ENCODE measurements around the gene EID3. TPM values are rescaled to one million over a fixed set of nuclear protein-coding genes. Genes with fewer than 3 reads are reported as not detected.

Gene EID3
- total RNA-seq, 1 donor from 2014 or later: 6.2 TPM

DNA sequence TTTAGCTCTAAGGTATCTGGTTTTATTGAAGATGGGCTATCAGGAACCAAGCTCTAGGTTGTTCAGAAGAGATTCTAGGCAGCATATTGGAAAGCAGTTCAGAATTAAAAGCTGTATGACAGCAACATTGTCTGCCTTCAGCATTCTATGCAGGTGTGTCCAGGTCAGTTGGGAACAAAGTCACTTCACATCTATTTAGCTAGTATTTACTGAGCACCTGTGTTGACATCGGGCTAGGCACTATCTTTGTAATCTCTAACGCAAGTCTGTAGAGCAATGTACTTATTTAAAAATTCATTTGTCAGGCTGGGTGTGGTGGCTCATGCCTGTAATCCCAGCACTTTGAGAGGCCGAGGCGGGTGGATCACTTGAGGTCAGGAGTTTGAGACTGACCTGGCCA, 6.8 kb upstream of the EID3 start:
- TF ChIP-seq, protein P1, sequence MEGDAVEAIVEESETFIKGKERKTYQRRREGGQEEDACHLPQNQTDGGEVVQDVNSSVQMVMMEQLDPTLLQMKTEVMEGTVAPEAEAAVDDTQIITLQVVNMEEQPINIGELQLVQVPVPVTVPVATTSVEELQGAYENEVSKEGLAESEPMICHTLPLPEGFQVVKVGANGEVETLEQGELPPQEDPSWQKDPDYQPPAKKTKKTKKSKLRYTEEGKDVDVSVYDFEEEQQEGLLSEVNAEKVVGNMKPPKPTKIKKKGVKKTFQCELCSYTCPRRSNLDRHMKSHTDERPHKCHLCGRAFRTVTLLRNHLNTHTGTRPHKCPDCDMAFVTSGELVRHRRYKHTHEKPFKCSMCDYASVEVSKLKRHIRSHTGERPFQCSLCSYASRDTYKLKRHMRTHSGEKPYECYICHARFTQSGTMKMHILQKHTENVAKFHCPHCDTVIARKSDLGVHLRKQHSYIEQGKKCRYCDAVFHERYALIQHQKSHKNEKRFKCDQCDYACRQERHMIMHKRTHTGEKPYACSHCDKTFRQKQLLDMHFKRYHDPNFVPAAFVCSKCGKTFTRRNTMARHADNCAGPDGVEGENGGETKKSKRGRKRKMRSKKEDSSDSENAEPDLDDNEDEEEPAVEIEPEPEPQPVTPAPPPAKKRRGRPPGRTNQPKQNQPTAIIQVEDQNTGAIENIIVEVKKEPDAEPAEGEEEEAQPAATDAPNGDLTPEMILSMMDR (IDR thresholded peaks at IDR 0.05): no peak
- POLR2A ChIA-PET: no interaction called here
- no peak overlapping the region for H3K27ac Mint-ChIP-seq
- no peaks in the 10 kb centered on the region for H3K9me3 Mint-ChIP-seq
- H3K4me3 Mint-ChIP-seq: no peak overlapping the region
- peaks cover 67% of the 10 kb centered on the region for H3K36me3 Mint-ChIP-seq (ENCODE audit: low read depth)
- peaks cover 12% of the 10 kb centered on the region for H3K4me1 Mint-ChIP-seq
- no peak for DNase-seq
- intact Hi-C loops (cut with micrococcal nuclease): no loop called here
- H3K27me3 Mint-ChIP-seq: no peaks in the 10 kb centered on the region
- ATAC-seq (ENCODE audit: low read depth): no peak
- CTCF ChIA-PET: no interaction called here

DNA sequence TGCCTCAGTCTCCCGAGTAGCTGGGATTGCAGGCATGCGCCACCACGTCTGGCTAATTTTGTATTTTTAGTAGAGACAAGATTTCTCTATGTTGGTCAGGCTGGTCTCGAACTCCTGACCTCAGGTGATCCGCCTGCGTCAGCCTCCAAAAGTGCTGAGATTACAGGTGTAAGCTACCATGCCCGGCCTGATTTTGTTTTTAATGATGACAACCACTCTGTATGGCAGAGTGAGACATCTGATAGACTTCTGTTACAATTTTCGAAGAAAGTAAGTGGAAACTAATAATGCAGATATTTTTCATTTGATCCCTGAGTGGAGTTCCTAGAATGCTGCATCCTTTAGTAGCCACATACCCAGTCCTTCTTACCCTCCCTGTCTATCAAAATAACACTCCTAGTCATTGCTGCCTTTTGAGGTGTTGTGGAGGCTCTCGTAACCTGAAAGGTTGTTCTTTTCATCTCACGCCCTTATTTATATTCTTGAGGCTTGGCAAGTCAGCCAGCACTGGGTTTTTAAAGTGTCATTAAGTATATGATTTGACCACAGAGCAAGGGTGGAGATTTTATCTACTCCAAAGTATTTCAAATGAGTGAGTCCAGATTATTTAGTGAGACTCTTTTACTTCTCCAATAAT, 5.9 kb upstream of the EID3 start:
- TF ChIP-seq, protein P1 (IDR thresholded peaks at IDR 0.05): no peak
- DNase-seq (no peak), ATAC-seq (ENCODE audit: low read depth) (no peak)
- CTCF ChIA-PET: no interaction called here
- Mint-ChIP-seq H3K9me3 (no peaks in the 10 kb centered on the region), H3K4me1 (peaks cover 12% of the 10 kb centered on the region), H3K4me3 (no peak overlapping the region), H3K36me3 (ENCODE audit: low read depth) (peaks cover 59% of the 10 kb centered on the region), H3K27me3 (no peaks in the 10 kb centered on the region), H3K27ac (no peak overlapping the region)
- POLR2A ChIA-PET: interaction anchor here (0.8 kb wide), 1 partner anchor 21 kb away, joined by 9 read pairs; no protein-coding TSS in a partner anchor
- intact Hi-C loops (cut with micrococcal nuclease): no loop called here

DNA sequence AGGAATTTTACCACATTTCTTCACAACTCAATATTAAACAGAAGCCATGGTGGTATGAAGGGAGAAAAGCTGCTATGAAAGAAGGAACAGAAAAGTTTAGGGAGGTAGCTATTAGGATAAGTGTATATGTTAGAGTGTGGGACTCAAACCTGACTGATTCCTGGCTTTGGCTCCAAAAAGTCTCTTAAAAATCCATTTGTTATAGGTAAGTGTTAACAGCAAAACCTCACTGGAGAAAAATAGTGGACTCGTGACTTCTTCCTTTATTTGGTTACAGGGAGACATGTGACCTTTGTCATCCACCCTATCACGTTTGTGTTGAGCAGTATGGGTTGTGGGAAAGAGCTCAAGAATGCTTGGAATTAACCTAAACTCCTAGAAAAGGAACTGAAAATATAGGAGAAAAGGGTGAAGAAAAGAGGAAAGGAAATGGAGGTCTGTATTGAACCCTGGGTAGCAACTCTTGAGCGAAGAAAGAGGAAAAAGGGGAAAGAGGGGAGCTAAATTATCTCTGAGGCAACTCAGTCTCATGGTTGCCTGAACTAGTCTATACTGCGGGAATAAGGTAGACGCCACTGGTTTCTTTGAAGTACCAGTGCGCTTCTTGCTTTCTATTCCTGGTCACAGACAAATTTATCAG, 3.6 kb upstream of the EID3 start:
- no peak overlapping the region for H3K27ac Mint-ChIP-seq
- H3K9me3 Mint-ChIP-seq: no peaks in the 10 kb centered on the region
- DNase-seq: no peak
- H3K4me3 Mint-ChIP-seq: no peak overlapping the region
- ChIA-PET POLR2A (interaction anchor here (0.7 to 1.3 kb wide), 4 partner anchors 11 to 808 kb away, joined by 3 to 8 read pairs (median 4); partner anchors contain the start of gene WASHC4), CTCF (interaction anchor here (0.7 to 1.4 kb wide), 3 partner anchors 11 to 147 kb away, joined by 3 read pairs; partner anchors contain the start of gene TXNRD1)
- TF ChIP-seq, protein P1 (IDR thresholded peaks at IDR 0.05): no peak
- H3K4me1 Mint-ChIP-seq: peaks cover 31% of the 10 kb centered on the region
- peaks cover 46% of the 10 kb centered on the region for H3K36me3 Mint-ChIP-seq (ENCODE audit: low read depth)
- no peak for ATAC-seq (ENCODE audit: low read depth)
- no peaks in the 10 kb centered on the region for H3K27me3 Mint-ChIP-seq
- intact Hi-C loops (cut with micrococcal nuclease): loop anchor here (5.0 kb wide), 1 partner anchor 807 kb away; the partner anchor contains the start of gene WASHC4

DNA sequence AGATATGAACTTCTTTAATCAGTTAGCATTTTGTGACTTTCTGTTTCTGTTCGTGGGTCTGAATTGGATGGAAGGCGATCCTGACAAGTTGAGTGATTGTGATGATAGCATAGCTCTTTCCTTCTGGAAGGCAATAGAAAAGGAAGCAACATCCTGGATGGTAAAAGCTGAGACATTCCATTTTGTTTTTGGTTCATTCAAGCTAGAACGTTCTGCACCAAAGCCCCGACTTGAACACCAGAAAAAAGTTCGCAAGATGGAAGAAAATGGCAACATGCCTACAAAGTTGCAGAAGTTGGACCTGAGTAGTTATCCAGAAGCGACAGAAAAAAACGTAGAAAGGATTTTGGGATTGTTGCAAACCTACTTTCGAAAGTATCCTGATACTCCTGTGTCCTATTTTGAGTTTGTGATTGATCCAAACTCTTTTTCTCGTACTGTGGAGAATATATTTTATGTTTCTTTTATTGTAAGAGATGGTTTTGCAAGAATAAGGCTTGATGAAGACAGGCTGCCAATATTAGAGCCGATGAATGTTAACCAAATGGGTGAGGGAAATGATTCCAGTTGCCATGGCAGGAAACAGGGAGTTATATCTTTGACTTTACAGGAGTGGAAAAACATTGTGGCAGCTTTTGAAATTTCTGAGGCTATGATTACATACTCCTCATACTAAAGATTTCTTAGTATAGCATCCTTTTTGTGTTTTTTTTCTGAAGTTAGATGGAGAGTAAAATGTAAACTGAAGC, 896 bp downstream of the EID3 start:
- POLR2A ChIA-PET: interaction anchor here (0.9 to 4.1 kb wide), 7 partner anchors 9 to 167 kb away, joined by 3 to 42 read pairs (median 4); partner anchors contain the start of genes NFYB and TXNRD1
- Mint-ChIP-seq H3K27ac (peak overlapping the region; percentile 93), H3K27me3 (no peaks in the 10 kb centered on the region), H3K36me3 (ENCODE audit: low read depth) (peaks cover 32% of the 10 kb centered on the region), H3K4me3 (peak overlapping the region; percentile 94), H3K9me3 (no peaks in the 10 kb centered on the region), H3K4me1 (peaks cover 37% of the 10 kb centered on the region)
- ATAC-seq (ENCODE audit: low read depth) (no peak), DNase-seq (no peak)
- intact Hi-C loops (cut with micrococcal nuclease): loop anchor here (5.0 kb wide), 1 partner anchor 803 kb away; the partner anchor contains the start of gene WASHC4
- TF ChIP-seq, protein P1 (IDR thresholded peaks at IDR 0.05): no peak
- CTCF ChIA-PET: interaction anchor here (1.0 to 2.0 kb wide), 2 partner anchors 9 to 89 kb away, joined by 3 to 7 read pairs; partner anchors contain the start of gene TXNRD1

All from activated B cell treated with CpG ODN at 0.5 μM for 24 hours (primary cell).